GM12874 (cell line): ENCODE results near the gene CCDC171.

ENCODE experiments used
- TF ChIP-seq, protein P1 (sequence below): IDR thresholded peaks from 2 replicates; pipeline ENCODE4 v1.5.1; 2011; ENCODE audit warnings: low read depth, mild to moderate bottlenecking, control low read depth, low read length, moderate library complexity; ENCODE audit not compliant: insufficient read depth

CCDC171 gene

DNA sequence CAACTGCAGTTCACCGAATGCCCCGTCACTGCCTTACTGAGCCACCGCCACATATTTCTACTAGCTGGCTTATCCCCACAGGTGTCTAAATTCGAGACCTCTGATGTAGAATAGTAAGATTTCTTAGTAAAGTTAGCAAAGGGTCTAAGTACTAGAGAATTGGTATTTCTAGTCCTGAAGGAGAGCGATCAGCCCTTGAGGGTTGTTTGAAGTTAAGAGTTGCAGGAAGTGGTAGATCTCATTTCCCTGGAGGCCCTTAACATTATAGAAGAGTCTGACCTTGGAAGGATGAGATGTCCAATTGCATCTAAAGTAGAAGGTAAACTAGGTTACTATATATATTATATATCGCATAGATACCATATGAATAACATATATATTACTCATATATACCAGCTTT is 451.8 kb downstream of the CCDC171 start:
- TF ChIP-seq, protein P1, sequence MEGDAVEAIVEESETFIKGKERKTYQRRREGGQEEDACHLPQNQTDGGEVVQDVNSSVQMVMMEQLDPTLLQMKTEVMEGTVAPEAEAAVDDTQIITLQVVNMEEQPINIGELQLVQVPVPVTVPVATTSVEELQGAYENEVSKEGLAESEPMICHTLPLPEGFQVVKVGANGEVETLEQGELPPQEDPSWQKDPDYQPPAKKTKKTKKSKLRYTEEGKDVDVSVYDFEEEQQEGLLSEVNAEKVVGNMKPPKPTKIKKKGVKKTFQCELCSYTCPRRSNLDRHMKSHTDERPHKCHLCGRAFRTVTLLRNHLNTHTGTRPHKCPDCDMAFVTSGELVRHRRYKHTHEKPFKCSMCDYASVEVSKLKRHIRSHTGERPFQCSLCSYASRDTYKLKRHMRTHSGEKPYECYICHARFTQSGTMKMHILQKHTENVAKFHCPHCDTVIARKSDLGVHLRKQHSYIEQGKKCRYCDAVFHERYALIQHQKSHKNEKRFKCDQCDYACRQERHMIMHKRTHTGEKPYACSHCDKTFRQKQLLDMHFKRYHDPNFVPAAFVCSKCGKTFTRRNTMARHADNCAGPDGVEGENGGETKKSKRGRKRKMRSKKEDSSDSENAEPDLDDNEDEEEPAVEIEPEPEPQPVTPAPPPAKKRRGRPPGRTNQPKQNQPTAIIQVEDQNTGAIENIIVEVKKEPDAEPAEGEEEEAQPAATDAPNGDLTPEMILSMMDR = no peak

DNA sequence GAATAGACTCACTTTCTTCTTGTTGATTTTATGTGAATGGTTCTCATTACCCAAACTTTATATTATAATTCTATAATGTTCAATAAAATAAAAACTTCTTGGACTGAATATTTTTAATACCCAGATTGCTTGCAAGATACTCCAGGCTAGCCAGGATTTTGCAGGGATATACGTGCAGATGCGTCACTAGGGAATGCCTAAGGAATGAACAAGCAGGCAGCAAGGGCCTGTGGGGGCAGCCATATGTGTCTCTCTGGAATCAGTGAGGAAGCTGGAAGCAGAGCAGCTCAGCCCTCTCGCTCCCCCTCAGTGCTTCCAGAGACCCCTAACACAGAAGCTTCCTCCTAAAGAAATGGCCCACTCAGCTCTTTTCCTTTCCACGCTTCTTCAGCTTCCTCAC is 457.4 kb downstream of the CCDC171 start:
- TF ChIP-seq, protein P1 = no peak

DNA sequence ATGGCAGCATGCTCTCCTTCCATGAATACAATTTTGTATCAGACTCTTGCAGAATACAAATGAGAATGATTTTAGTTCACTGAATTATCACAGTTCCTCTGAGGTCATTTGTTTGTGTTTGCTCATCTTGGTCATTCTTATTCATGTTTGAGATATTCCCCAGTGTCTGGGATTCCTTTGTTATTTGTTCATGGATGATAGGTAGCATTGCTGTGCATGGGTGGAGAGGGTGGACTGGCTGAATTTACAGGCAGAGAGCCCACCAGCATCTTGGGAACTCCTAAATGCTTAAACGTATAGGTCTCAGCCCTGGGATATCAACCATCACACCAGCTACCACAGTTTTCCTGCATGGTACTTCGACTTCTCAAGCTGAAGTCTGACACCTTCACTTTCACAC is 459.8 kb downstream of the CCDC171 start:
- TF ChIP-seq, protein P1 = no peak

GRCh38 chr9:16013366-16013765 is 460.5 kb downstream of the CCDC171 start:
- TF ChIP-seq, protein P1 = no peak

DNA sequence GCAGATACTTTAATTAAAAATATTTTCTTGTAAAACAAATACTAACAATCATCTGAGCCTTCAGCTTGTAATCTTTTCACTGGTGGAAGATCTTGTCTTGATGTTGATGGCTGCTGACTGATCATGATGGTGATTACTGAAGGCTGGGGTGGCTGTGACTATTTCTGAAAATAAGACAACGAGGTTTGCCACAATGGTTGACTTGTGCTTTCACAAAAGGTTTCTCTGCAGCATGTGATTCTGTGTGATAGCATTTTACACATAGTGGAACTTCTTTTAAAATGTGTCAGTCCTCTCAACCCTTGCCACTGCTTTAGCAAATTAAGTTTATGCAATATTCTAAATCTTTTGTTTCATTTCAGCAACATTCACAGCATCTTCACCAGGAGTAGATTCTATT is 461.0 kb downstream of the CCDC171 start:
- TF ChIP-seq, protein P1 = no peak

DNA sequence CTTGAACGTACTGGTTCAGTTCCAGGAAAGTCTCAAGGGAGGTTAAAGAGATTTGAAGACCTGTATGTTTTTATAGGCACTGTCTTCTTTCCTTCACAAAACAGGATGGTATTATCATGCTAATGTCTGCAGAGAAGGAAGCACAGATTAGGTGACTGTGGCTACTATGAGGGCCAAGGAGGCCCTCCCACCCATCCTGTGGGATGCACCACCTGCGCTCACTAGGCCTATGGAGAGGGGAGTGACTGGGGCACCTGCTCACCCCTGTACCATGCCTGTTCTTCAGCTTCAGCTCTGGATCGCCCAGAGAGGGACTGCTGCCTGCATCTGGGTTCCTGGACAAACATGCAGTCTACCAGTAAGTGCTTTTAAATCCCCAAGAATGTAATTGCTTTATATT is 469.4 kb downstream of the CCDC171 start:
- TF ChIP-seq, protein P1 = no peak

GRCh38 chr9:16023446-16023845 is 470.6 kb downstream of the CCDC171 start:
- TF ChIP-seq, protein P1 = no peak
